ENCODE data around the gene FUZ.

FUZ gene

DNA sequence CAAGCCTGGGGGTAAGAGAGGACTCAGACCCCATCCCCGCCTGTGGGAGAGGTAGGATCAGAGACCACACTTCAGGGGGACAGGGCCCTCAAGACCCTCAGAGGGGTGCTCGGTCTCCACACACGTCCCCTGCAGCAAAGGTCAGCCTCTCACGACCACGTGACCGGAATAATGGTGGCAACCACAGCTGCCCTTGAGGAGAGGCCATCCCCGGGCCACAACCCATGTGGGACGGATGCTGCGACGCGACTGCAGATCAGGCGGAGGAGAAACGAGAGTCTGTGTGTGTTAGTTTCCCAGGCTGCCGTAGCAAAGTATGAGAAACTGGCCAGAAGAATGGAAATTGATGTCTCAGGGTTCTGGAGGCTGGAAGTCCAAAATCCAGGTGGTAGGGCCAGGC lies 13.9 kb upstream of the FUZ start:
- H3K4me2 ChIP-seq (ENCODE audit: low read length): no peak overlapping the region
- H3K4me1 ChIP-seq (ENCODE audit: control insufficient read depth in 1 of 2, insufficient read depth in 2 of 2, low read length in 2 of 2): no peaks in the 10 kb centered on the region
- H3K79me2 ChIP-seq (ENCODE audit: control insufficient read depth, insufficient read depth, low read length, poor library complexity): no peaks in the 10 kb centered on the region
- H3K23ac ChIP-seq (ENCODE audit: low read length): no peak overlapping the region
- H3K14ac ChIP-seq (ENCODE audit: low read length): no peak overlapping the region
- H3K9ac ChIP-seq (ENCODE audit: low read length): no peak overlapping the region
- no peak overlapping the region for H2BK12ac ChIP-seq (ENCODE audit: low read length)
- H4K8ac ChIP-seq (ENCODE audit: low read depth, low read length): no peak overlapping the region
- H2BK5ac ChIP-seq (ENCODE audit: low read depth, low read length, poor library complexity): no peak overlapping the region
- no peak overlapping the region for H2BK120ac ChIP-seq (ENCODE audit: insufficient read depth, low read length, poor library complexity)
- H3K36me3 ChIP-seq (ENCODE audit: control insufficient read depth in 1 of 2, insufficient read depth in 2 of 2, low read length in 2 of 2): peaks cover 57 to 62% of the 10 kb centered on the region in 2 experiments
- DNase-seq: no peak
- no peaks in the 10 kb centered on the region for H3K27me3 ChIP-seq (ENCODE audit: insufficient read depth, low read length)
- H3K4me3 ChIP-seq (ENCODE audit: low read depth, low read length): no peak overlapping the region
- H3K79me1 ChIP-seq (ENCODE audit: low read length): no peaks in the 10 kb centered on the region
- H3K9me3 ChIP-seq (ENCODE audit: insufficient read depth, low read depth, low read length): peaks cover 5% of the 10 kb centered on the region
- no peak overlapping the region for H3K4ac ChIP-seq (ENCODE audit: low read depth, low read length)
- H2AK5ac ChIP-seq (ENCODE audit: low read length): no peak overlapping the region
- WGBS (ENCODE audit: extremely low coverage, insufficient coverage, insufficient read length): no CpG with 5 or more reads among the region's 14 CpGs
- H3K27ac ChIP-seq (ENCODE audit: low read depth, low read length): no peak overlapping the region
- H4K12ac ChIP-seq (ENCODE audit: low read depth, low read length): no peak overlapping the region
- no peak overlapping the region for H4K91ac ChIP-seq (ENCODE audit: low read depth, low read length)
- no peak overlapping the region for H2AFZ ChIP-seq (ENCODE audit: insufficient read depth, low read length, poor library complexity)
- no peak overlapping the region for H3K18ac ChIP-seq (ENCODE audit: low read length)

- no peak overlapping the region for H3K18ac ChIP-seq (ENCODE audit: low read length)
- H3K27ac ChIP-seq (ENCODE audit: low read depth, low read length): no peak overlapping the region
- DNase-seq: no peak
- H2AFZ ChIP-seq (ENCODE audit: insufficient read depth, low read length, poor library complexity): no peak overlapping the region
- no peak overlapping the region for H4K12ac ChIP-seq (ENCODE audit: low read depth, low read length)
- no peak overlapping the region for H3K4me2 ChIP-seq (ENCODE audit: low read length)
- no peaks in the 10 kb centered on the region for H3K79me2 ChIP-seq (ENCODE audit: control insufficient read depth, insufficient read depth, low read length, poor library complexity)
- H3K4me1 ChIP-seq (ENCODE audit: control insufficient read depth in 1 of 2, insufficient read depth in 2 of 2, low read length in 2 of 2): no peaks in the 10 kb centered on the region
- no peaks in the 10 kb centered on the region for H3K79me1 ChIP-seq (ENCODE audit: low read length)
- WGBS (ENCODE audit: extremely low coverage, insufficient coverage, insufficient read length): no CpG with 5 or more reads among the region's 6 CpGs
- H3K9me3 ChIP-seq (ENCODE audit: insufficient read depth, low read depth, low read length): peaks cover 4% of the 10 kb centered on the region
- no peak overlapping the region for H2AK5ac ChIP-seq (ENCODE audit: low read length)
- no peaks in the 10 kb centered on the region for H3K27me3 ChIP-seq (ENCODE audit: insufficient read depth, low read length)
- H4K91ac ChIP-seq (ENCODE audit: low read depth, low read length): no peak overlapping the region
- no peak overlapping the region for H3K14ac ChIP-seq (ENCODE audit: low read length)
- no peak overlapping the region for H3K23ac ChIP-seq (ENCODE audit: low read length)
- peaks cover 42 to 49% of the 10 kb centered on the region in 2 experiments for H3K36me3 ChIP-seq (ENCODE audit: control insufficient read depth in 1 of 2, insufficient read depth in 2 of 2, low read length in 2 of 2)
- H2BK120ac ChIP-seq (ENCODE audit: insufficient read depth, low read length, poor library complexity): no peak overlapping the region
- H4K8ac ChIP-seq (ENCODE audit: low read depth, low read length): no peak overlapping the region
- H3K9ac ChIP-seq (ENCODE audit: low read length): no peak overlapping the region
- H3K4ac ChIP-seq (ENCODE audit: low read depth, low read length): no peak overlapping the region
- no peak overlapping the region for H2BK12ac ChIP-seq (ENCODE audit: low read length)
- H3K4me3 ChIP-seq (ENCODE audit: low read depth, low read length): no peak overlapping the region
- H2BK5ac ChIP-seq (ENCODE audit: low read depth, low read length, poor library complexity): no peak overlapping the region
Measured at GRCh38 chr19:49824662-49825061, 11.6 kb upstream of the FUZ start.

DNA sequence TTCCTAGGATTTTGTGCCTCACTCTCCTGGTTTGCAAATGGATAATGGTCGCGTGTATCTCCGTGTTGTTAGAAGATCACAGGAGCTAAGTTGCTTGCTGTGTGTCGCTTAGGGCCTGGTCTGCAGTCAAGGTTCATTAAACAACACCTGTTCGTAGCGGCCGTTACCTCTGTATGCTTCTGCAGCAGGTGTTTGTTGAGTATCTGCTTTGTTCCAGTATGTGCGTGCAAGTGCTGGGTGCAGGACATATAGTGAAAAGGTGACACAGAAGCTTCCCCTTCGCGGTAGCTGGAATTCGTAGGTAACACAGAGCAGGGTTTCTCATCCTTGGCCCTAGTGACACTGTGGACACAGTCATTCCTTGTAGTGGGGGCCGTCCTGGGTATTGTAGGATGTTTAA lies 10.4 kb upstream of the FUZ start:
- Histone ChIP-seq H3K9ac (ENCODE audit: low read length) (no peak overlapping the region), H2BK120ac (ENCODE audit: insufficient read depth, low read length, poor library complexity) (no peak overlapping the region), H3K79me1 (ENCODE audit: low read length) (peaks cover 3% of the 10 kb centered on the region), H2BK12ac (ENCODE audit: low read length) (no peak overlapping the region), H2BK5ac (ENCODE audit: low read depth, low read length, poor library complexity) (no peak overlapping the region), H3K27me3 (ENCODE audit: insufficient read depth, low read length) (no peaks in the 10 kb centered on the region), H4K12ac (ENCODE audit: low read depth, low read length) (no peak overlapping the region), H2AK5ac (ENCODE audit: low read length) (no peak overlapping the region), H3K79me2 (ENCODE audit: control insufficient read depth, insufficient read depth, low read length, poor library complexity) (peaks cover 4% of the 10 kb centered on the region), H3K23ac (ENCODE audit: low read length) (no peak overlapping the region), H3K27ac (ENCODE audit: low read depth, low read length) (no peak overlapping the region), H3K36me3 (ENCODE audit: control insufficient read depth in 1 of 2, insufficient read depth in 2 of 2, low read length in 2 of 2) (peaks cover 34 to 38% of the 10 kb centered on the region in 2 experiments), H3K9me3 (ENCODE audit: insufficient read depth, low read depth, low read length) (peaks cover 4% of the 10 kb centered on the region), H3K4me3 (ENCODE audit: low read depth, low read length) (no peak overlapping the region), H4K91ac (ENCODE audit: low read depth, low read length) (no peak overlapping the region), H3K4me2 (ENCODE audit: low read length) (no peak overlapping the region), H3K18ac (ENCODE audit: low read length) (no peak overlapping the region), H4K8ac (ENCODE audit: low read depth, low read length) (no peak overlapping the region), H3K4me1 (ENCODE audit: control insufficient read depth in 1 of 2, insufficient read depth in 2 of 2, low read length in 2 of 2) (peaks cover 5% of the 10 kb centered on the region in 2 experiments), H3K14ac (ENCODE audit: low read length) (no peak overlapping the region), H3K4ac (ENCODE audit: low read depth, low read length) (no peak overlapping the region), H2AFZ (ENCODE audit: insufficient read depth, low read length, poor library complexity) (no peak overlapping the region)
- no CpG with 5 or more reads among the region's 12 CpGs for WGBS (ENCODE audit: extremely low coverage, insufficient coverage, insufficient read length)
- DNase-seq: no peak

GRCh38 chr19:49820125-49820524 lies 7.0 kb upstream of the FUZ start:
- no peak overlapping the region for H2BK12ac ChIP-seq (ENCODE audit: low read length)
- peaks cover 10% of the 10 kb centered on the region for H3K79me2 ChIP-seq (ENCODE audit: control insufficient read depth, insufficient read depth, low read length, poor library complexity)
- H4K8ac ChIP-seq (ENCODE audit: low read depth, low read length): no peak overlapping the region
- no peak overlapping the region for H3K9ac ChIP-seq (ENCODE audit: low read length)
- H3K27ac ChIP-seq (ENCODE audit: low read depth, low read length): no peak overlapping the region
- WGBS (ENCODE audit: extremely low coverage, insufficient coverage, insufficient read length): no CpG with 5 or more reads among the region's 10 CpGs
- H2AFZ ChIP-seq (ENCODE audit: insufficient read depth, low read length, poor library complexity): no peak overlapping the region
- no peak overlapping the region for H4K12ac ChIP-seq (ENCODE audit: low read depth, low read length)
- H2BK5ac ChIP-seq (ENCODE audit: low read depth, low read length, poor library complexity): no peak overlapping the region
- peaks cover 19 to 20% of the 10 kb centered on the region in 2 experiments for H3K36me3 ChIP-seq (ENCODE audit: control insufficient read depth in 1 of 2, insufficient read depth in 2 of 2, low read length in 2 of 2)
- peaks cover 10% of the 10 kb centered on the region for H3K79me1 ChIP-seq (ENCODE audit: low read length)
- no peaks in the 10 kb centered on the region for H3K9me3 ChIP-seq (ENCODE audit: insufficient read depth, low read depth, low read length)
- H3K18ac ChIP-seq (ENCODE audit: low read length): no peak overlapping the region
- H2BK120ac ChIP-seq (ENCODE audit: insufficient read depth, low read length, poor library complexity): no peak overlapping the region
- no peak overlapping the region for H3K4me2 ChIP-seq (ENCODE audit: low read length)
- H2AK5ac ChIP-seq (ENCODE audit: low read length): no peak overlapping the region
- peaks cover 5% of the 10 kb centered on the region in 2 experiments for H3K4me1 ChIP-seq (ENCODE audit: control insufficient read depth in 1 of 2, insufficient read depth in 2 of 2, low read length in 2 of 2)
- no peak overlapping the region for H3K14ac ChIP-seq (ENCODE audit: low read length)
- no peak overlapping the region for H3K4ac ChIP-seq (ENCODE audit: low read depth, low read length)
- no peak overlapping the region for H3K4me3 ChIP-seq (ENCODE audit: low read depth, low read length)
- H3K23ac ChIP-seq (ENCODE audit: low read length): no peak overlapping the region
- no peak overlapping the region for H4K91ac ChIP-seq (ENCODE audit: low read depth, low read length)
- no peaks in the 10 kb centered on the region for H3K27me3 ChIP-seq (ENCODE audit: insufficient read depth, low read length)
- DNase-seq: no peak

Data from trophoblast cell (in vitro differentiated cells and primary cell).